GM19463 (cell line): ENCODE measurements around the gene PDE4A.
"Not testable (repeated sequence)": the region's sequence is repeated elsewhere in the genome, so short reads cannot be mapped to it uniquely, and the experiment has no call there.

ENCODE experiments used
- ATAC-seq: cut with Tn5 transposase; IDR thresholded peaks from one replicate; pipeline ENCODE4 v1.9.1; 2021; ENCODE audit warnings: mild to moderate bottlenecking, moderate library complexity; ENCODE audit not compliant: unreplicated experiment

Gene PDE4A

DNA sequence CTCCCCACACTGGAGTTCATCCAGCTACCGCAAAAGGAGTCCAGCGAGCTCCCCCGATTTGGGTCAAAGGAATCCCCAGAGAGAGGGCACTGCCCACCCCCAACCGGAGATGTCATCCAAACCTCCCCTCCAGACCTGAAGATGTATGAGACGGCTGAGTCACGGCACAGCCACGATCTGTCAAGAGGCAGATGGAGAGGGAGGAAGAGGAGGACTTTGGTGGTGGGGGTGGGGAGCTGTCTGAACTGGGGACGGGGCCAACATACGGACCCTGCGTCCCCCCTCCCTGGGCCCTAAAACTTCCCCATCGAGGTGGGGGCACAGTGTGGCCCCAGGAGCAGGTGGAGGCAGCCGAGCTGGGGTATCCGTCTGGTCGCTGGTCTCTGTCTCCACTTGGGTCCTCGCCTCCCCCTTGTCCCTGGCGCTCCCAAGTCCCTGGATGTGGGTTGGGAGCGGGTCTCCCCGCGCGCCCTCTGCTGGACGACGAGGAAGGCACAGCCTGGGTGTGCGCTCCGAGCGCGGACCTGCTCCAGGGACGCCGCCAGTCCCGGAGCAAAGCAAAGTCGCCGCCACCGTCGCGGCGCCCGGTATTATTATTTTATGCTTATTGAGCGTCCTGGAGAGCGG lies 3.8 kb downstream of the PDE4A start:
- ATAC-seq: no peak

- no peak for ATAC-seq
These were observed 6.8 kb downstream of the PDE4A start for GRCh38 chr19:10427169-10427568.

GRCh38 chr19:10428996-10429381 lies 8.7 kb downstream of the PDE4A start:
- ATAC-seq: no peak

DNA sequence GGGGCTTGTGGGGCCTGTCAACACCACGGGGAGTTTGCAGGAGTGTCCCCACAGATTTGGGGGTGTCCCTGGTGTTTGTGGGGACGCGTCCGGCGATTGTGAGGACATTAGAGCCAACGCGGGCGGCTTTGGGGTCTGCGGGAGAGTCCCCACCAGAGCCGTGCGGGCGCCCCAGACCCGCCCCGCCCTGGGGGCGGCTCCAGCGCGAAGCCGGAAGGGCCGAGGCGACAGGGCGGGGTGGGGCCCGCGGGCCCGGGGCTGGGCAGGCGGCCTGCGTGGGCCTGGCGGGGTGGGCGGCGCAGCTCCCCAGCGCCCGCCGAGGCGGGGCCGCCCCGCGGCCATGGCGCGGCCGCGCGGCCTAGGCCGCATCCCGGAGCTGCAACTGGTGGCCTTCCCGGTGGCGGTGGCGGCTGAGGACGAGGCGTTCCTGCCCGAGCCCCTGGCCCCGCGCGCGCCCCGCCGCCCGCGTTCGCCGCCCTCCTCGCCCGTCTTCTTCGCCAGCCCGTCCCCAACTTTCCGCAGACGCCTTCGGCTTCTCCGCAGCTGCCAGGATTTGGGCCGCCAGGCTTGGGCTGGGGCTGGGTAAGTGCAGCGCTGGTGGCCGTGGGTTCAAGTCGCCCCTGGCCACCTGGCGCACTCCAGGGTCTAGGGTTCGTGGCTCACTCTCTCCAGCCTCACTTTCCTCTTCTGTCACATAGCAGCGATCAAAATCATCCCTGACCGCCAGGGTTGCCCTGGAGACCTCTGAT lies 10.3 kb downstream of the PDE4A start:
- no peak for ATAC-seq

DNA sequence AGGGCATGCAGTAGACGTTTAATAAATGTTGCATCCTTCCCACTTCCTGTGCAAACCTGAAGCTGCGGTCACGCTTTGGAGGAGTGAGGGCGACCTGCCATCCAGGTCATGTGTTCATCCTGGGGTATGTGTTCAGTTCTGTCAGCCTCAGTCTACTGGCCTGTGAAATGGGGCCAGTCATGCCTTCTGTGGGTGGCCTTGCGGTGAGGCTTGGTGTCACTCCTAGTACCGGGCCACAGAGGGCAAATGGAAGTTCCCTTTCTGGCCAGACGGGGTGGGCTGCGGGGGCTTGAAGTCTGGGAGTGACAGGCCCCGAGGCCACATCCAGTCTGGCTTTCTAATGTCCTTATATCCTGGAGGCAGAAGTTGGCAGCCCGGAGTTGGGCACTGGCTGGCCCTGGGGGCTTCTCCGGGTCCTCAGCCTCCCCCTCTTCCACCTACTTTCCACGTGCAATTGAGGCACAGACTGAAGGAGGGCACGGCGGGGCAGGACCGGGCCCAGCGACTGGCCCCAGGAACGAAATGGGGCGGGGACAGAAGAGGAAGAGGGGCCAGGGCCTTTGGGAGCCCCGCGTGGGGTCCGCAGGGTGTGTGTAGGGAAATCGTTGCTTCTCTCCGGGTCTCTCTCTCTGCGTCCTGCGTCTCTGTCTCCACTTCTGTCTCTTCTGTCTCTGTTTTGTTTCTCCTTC lies 11.1 kb downstream of the PDE4A start:
- no peak for ATAC-seq

GRCh38 chr19:10431943-10432735 lies 11.8 kb downstream of the PDE4A start:
- no peak for ATAC-seq

- ATAC-seq: no peak
These were observed 12.4 kb downstream of the PDE4A start for GRCh38 chr19:10432736-10433130.

- ATAC-seq: no peak
These were observed 12.8 kb downstream of the PDE4A start for GRCh38 chr19:10433131-10433536.

DNA sequence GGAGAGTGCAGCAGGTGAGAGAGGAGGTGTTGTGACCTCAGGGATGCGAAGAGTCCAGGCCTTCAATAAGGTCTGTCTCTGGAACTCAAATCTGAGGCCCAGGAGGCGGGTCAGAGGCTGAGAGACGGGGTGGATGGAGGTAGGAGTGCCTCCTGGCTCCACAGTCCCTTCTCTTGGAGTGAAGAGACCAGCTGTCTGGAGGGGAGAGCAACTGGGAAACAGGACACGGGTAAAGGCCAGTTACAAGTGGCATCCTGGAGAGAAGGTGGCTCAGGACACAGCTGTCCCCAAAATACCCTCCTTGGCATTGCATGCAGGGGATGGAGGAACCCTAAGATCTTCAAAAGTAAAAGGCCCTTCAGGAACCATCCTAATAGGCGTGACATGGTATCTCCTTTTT lies 19.2 kb downstream of the PDE4A start:
- no peak for ATAC-seq

- no peak for ATAC-seq
These were observed 22.4 kb downstream of the PDE4A start for GRCh38 chr19:10442698-10443097.

DNA sequence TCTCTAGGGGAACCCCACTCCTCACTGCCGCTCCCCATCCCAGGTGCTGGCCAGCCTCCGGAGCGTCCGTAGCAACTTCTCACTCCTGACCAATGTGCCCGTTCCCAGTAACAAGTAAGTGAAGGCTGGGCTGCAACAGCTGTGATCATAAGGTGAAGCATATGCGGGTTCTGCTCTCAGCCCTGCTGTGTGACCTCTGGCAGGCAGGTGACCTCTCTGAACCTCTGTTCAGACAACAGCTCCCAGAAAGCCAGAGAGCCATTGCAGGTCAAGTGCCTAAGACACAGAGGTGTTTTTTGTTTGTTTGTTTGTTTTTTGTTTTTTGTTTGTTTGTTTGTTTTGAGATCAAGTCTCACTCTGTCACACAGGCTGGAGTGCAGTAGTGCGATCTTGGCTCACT lies 28.7 kb downstream of the PDE4A start:
- ATAC-seq: no peak

DNA sequence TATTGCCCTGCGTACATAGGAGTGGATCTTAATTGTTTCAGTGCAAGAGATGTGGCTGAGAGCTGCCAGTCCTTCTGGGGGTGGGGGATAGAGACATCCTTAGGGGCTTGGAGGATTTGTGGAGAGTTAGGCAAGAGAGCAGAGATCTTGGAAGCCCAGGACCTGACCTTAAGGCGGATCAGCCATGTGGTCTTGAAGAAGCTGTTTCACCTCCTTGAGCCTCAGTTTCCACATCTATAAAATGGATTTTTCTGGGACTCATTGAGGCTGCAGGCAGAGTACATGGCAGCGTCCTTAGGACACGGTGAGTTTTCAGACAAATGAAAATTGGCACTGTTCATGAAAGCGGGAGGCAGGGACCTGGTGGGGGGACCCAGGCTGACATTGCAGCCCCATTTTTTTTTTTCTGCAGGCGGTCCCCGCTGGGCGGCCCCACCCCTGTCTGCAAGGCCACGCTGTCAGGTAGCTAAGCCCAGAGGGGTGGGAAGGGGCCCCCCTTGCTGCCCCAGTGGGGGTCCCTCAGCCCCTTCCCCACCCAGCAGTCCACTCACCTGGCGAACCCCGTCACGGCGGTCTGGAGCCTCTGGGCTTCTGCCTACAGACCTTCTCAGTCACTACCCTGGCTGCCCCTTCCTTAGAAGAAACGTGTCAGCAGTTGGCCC lies 30.0 kb downstream of the PDE4A start:
- no peak for ATAC-seq

DNA sequence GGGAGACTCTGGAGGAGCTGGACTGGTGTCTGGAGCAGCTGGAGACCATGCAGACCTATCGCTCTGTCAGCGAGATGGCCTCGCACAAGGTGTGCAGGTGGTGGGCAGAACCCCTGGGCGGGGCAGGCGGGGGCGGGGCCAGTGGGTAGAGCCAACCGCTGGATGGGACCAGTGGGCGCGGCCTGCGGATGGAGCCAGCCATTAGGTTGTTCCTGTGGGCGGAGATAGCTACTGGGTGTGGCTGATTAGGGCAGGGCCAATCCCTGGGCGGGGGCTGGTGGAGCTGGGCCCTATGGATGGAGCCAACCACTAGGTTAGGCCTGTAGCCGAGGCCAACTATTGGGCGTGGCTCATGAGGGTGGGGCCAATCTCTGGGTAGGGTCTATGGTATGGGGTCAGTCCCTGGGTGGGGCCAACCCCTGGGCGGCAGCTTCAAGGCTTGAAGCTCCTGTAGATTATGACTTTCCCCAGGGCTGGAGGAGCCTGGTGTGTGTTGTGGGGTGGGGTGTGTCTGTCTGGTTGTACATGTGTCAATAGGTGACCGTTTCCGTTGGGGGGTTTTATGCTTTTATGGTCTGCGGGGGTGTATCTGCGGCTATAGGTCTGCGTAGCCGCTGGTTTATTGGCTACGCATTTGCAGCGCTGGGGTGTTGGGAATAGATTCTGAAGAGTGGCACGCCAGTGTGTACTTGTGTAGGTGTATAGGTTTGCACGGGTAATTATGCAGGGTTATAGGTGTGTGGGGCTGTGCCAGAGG lies 30.7 kb downstream of the PDE4A start:
- no peak for ATAC-seq

DNA sequence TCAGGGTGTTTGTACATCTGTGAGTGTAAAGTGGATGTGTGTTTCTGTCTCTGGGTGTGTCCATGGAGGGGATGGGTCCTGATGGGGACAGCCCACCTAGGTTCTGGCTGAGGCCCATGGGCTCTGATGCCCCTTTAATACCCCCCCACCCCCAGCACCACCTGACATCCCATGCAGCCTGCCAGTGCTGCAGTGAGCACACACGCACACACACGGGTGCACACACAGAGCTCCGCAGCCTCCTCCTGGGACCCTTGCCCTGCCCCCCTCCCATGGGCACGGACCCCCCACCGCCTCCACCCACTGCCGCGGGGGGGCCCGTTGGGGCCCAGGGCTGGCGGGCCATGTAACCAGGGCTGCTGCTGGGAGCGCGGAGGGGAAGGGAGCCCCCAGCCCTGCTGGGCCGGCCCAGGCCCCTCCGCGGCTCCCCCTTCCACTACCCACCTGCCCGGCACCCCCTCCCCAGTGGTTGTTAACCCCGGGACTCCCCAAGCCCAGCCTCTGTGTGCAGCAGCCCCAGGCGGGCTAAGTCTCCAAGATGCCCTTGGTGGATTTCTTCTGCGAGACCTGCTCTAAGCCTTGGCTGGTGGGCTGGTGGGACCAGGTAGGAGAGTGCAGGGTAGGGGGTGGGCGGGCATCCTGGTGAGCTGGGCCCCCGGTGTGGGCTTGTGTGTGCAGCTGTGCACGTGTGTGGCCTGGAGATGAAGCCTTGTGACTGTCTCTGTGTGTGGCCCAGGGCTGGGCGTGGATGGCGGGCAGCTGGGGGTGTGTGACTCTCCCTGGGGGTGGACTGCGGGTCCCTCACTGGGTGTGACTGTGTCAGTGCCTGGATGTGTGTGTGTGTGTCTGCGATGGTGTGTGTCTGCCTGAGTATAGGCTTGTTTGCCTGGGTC lies 32.6 kb downstream of the PDE4A start:
- no peak for ATAC-seq

GRCh38 chr19:10453852-10454251 lies 33.5 kb downstream of the PDE4A start:
- no peak for ATAC-seq

DNA sequence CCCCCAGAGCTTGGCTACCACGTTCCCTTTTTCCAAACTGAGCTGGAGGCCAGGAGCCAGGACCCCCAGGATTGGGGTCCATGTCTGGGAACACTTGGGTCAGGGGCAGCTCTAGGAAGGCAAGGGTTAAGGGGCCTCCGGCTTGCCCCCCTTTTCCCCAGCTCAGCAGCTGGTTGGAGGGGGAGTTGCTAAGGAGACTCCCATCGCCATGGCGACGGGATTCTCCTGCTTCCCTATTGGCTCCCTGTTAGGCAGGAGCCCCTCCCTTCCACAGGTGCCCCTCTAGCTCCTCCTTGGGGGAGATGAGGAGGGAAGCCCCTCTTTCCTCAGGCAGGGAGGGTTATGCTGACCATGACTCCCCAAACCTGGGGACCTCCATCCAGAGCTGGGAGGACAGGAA lies 33.9 kb downstream of the PDE4A start:
- ATAC-seq: no peak

DNA sequence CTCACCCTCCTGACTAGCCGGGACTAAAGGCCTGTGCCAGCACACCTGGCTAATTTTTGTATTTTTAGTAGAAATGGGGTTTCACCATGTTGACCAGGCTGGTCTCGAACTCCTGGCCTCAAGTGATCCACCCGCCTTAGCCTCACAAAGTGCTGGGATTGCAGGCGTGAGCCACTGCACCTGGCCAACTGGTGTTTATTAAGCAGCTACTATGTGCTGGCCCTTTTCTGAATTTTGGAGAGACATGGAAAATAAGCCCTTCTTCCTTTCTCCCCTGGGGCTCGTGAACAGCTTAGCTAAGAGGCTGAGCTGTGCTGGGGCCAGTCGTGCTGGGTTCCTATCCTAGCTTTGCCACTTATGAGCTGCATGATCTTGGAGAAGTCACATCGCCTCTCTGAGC lies 38.4 kb downstream of the PDE4A start:
- ATAC-seq: not testable (repeated sequence)

DNA sequence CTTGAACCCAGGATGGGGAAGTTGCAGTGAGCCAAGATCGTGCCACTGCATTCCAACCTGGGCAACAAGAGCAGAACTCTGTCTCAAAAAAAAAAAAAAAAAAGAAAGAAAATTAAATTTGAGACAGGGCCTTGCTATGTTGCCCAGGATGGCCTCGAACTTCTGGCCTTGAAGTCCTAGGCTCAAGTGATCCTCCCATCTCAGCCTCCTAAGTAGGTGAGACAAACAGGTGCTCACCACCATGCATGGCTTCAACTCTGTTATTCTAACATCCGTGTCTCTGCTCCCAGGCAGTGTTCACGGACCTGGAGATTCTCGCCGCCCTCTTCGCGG lies 40.3 kb downstream of the PDE4A start:
- no peak for ATAC-seq
